Spleen (tissue), 11 donors: ENCODE measurements around the gene FOXJ2. TPM values are rescaled to one million over a fixed set of nuclear protein-coding genes. Genes with fewer than 3 reads are reported as not detected.

Source experiments
- DNase-seq: peaks from one replicate; pipeline ENCODE4 v3.0.0-alpha.2; 2020
- H3K27ac ChIP-seq, 8 donors: fragments of 200-600 bp; sonication (generic) in 7 of 8; 1 replicate in 4 of 8; 2 replicates in 4 of 8; pipeline versions ENCODE4 v1.5.0 to v1.8.0; 2016 to 2021; ENCODE audit warnings: inconsistent platforms in 4 of 8, mild to moderate bottlenecking in 4 of 8, moderate library complexity in 1 of 8
- H3K27me3 ChIP-seq, 7 donors: fragments of 200-600 bp; sonication (generic) in 6 of 7; replicated peaks in 1 of 7; 1 replicate in 4 of 7; 2 replicates in 3 of 7; pipeline versions ENCODE4 v1.5.0 to v1.8.0; 2016 to 2021; ENCODE audit warnings: inconsistent platforms in 3 of 7, mild to moderate bottlenecking in 1 of 7
- H3K36me3 ChIP-seq, 6 donors: fragments of 200-600 bp; sonication (generic) in 5 of 6; 1 replicate in 4 of 6; 2 replicates in 2 of 6; pipeline versions ENCODE4 v1.5.0 to v1.8.0; 2016 to 2021; ENCODE audit warnings: inconsistent platforms in 2 of 6
- H3K4me1 ChIP-seq, 6 donors: fragments of 200-600 bp; sonication (generic) in 5 of 6; 1 replicate in 3 of 6; 2 replicates in 3 of 6; pipeline versions ENCODE4 v1.5.0 to v1.8.0; 2016 to 2021; ENCODE audit warnings: inconsistent platforms in 3 of 6
- H3K4me3 ChIP-seq, 8 donors: fragments of 200-600 bp; sonication (generic) in 7 of 8; 1 replicate in 4 of 8; 2 replicates in 4 of 8; pipeline versions ENCODE4 v1.5.0 to v1.8.0; 2016 to 2021; ENCODE audit warnings: inconsistent platforms in 4 of 8, mild to moderate bottlenecking in 4 of 8, moderate library complexity in 2 of 8
- H3K9me3 ChIP-seq, 8 donors: fragments of 200-600 bp; sonication (generic) in 7 of 8; 1 replicate in 4 of 8; 2 replicates in 4 of 8; pipeline versions ENCODE4 v1.5.0 to v1.8.0; 2016 to 2021; ENCODE audit warnings: inconsistent platforms in 4 of 8
- CTCF ChIP-seq, 11 experiments: fragments of 200-600 bp in 7 of 11; fragments of 450-650 bp in 4 of 11; sonication (generic) in 4 of 11; IDR thresholded peaks in 8 of 11; conservative IDR thresholded peaks in 3 of 11; 1 replicate in 7 of 11; 2 replicates in 4 of 11; pipeline versions ENCODE4 v1.4.0 to v1.8.0; 2016 to 2021; ENCODE audit warnings: antibody characterized with exemption in 11 of 11, inconsistent platforms in 4 of 11, mild to moderate bottlenecking in 1 of 11
- POLR2A ChIP-seq, 3 donors: fragments of 450-650 bp; IDR thresholded peaks; one replicate each; pipeline ENCODE4 v1.5.1; 2017; ENCODE audit warnings: antibody characterized with exemption in 3 of 3, mild to moderate bottlenecking in 1 of 3
- POLR2AphosphoS5 ChIP-seq, 3 donors: sonication (generic); formaldehyde crosslinking; IDR thresholded peaks; one replicate each; pipeline ENCODE4 v1.5.1; 2017; ENCODE audit warnings: antibody characterized with exemption in 3 of 3
- WGBS, 5 donors: extraction: QIAGEN DNeasy Blood & Tissue Kit in 3 of 5; methylation state at CpG; one replicate each; pipeline versions ENCODE4 v1.1.5 to v1.1.7; 2013 to 2018; 5-methylcytosine and 5-hydroxymethylcytosine counted together
- intact Hi-C: fragments of 100-400 bp; cut with DNase I; formaldehyde crosslinking; loops from one replicate; pipeline ENCODE4 v1.15.0; 2023; ENCODE audit warnings: low total_unique reads
- polyA plus RNA-seq, 3 donors: library from polyadenylated mRNA; stranded (reverse); fragments of 200-250 nt; gene quantifications; one replicate each; pipeline ENCODE4 v1.2.1, GENCODE V29; 2013
- total RNA-seq, 7 donors: library from RNA; depleted of rRNA in 3 of 7; stranded (reverse); fragments of >200 nt in 3 of 7; fragmentation: NEBNext Ultra II Directional in 4 of 7; extraction: Animal tissue kit (Norgen Biotek cat#: 25700) in 4 of 7; gene quantifications; one replicate each; pipeline versions ENCODE4 v1.1.0 to v1.2.1, GENCODE V29; 2016 to 2021
- donor health status: healthy with polysubstance abuse.
- donor health status: DM: no; HTN: no; CAD: no; lungs with moderate emphysema.
- donor health status: DM: no; HTN: no; CAD: no.
- donor health status: Bipolar disorder and iron deficiency.
- donor health status: healthy.
- donor health status: DM: no; HTN: no; CAD: no.
- donor health status: DM: yes; HTN: yes; CAD: no.

Gene FOXJ2
- total and polyA plus RNA-seq, 10 donors: 3.7 to 20.9 (median 16.6) TPM

- TF ChIP-seq POLR2A (IDR thresholded peaks at IDR 0.05) (no peak), POLR2AphosphoS5 (IDR thresholded peaks at IDR 0.05) (no peak), CTCF (IDR thresholded peaks at IDR 0.05 in 8 of 11, conservative IDR thresholded peaks at IDR 0.05 in 3 of 11) (no peak)
- intact Hi-C loops: no loop called here
- Histone ChIP-seq H3K9me3 (no peaks in the 10 kb centered on the region), H3K4me3 (no peak overlapping the region), H3K27ac (no peak overlapping the region), H3K27me3 (no peaks in the 10 kb centered on the region), H3K4me1 (peaks cover 7 to 36% (median 18%) of the 10 kb centered on the region in 6 donors), H3K36me3 (peaks cover 0 to 94% (median 84%) of the 10 kb centered on the region in 6 donors)
- 92 to 99% (median 96%) methylated on average over 3 of the region's 3 CpGs for WGBS, 5 donors
- DNase-seq: no peak
Measured at GRCh38 chr12:8093291-8093690, 60.8 kb downstream of the FOXJ2 start.

GRCh38 chr12:8096281-8096915 lies 63.9 kb downstream of the FOXJ2 start:
- Histone ChIP-seq H3K27me3 (no peaks in the 10 kb centered on the region), H3K27ac (peak overlapping the region in 5 of 8 donors; percentile 1 to 63 (median 48)), H3K4me1 (peaks cover 0 to 18% (median 3%) of the 10 kb centered on the region in 6 donors), H3K4me3 (no peak overlapping the region), H3K36me3 (peaks cover 0 to 96% (median 68%) of the 10 kb centered on the region in 6 donors), H3K9me3 (no peaks in the 10 kb centered on the region)
- TF ChIP-seq POLR2AphosphoS5 (IDR thresholded peaks at IDR 0.05) (no peak), POLR2A (IDR thresholded peaks at IDR 0.05) (no peak)
- intact Hi-C loops: no loop called here
- DNase-seq: no peak
- 67 to 95% (median 87%) methylated on average over 2 of the region's 2 CpGs for WGBS, 5 donors

- H3K4me1 ChIP-seq: peaks cover 0 to 18% (median 3%) of the 10 kb centered on the region in 6 donors
- no peak overlapping the region for H3K4me3 ChIP-seq
- intact Hi-C loops: no loop called here
- TF ChIP-seq CTCF (IDR thresholded peaks at IDR 0.05 in 8 of 11, conservative IDR thresholded peaks at IDR 0.05 in 3 of 11) (no peak), POLR2A (IDR thresholded peaks at IDR 0.05) (no peak), POLR2AphosphoS5 (IDR thresholded peaks at IDR 0.05) (no peak)
- no peak for DNase-seq
- peaks cover 0 to 69% (median 40%) of the 10 kb centered on the region in 6 donors for H3K36me3 ChIP-seq
- H3K27ac ChIP-seq: no peak overlapping the region
- no peaks in the 10 kb centered on the region for H3K9me3 ChIP-seq
- no peaks in the 10 kb centered on the region for H3K27me3 ChIP-seq
- WGBS, 5 donors: 94 to 100% (median 97%) methylated on average over 3 of the region's 3 CpGs
Measured at GRCh38 chr12:8099235-8099634, 66.7 kb downstream of the FOXJ2 start.

Other genes with a start within 250 kb of the FOXJ2 start
- gene NANOG, start 243.3 kb upstream of the FOXJ2 start, total RNA-seq: under 1 TPM in 4 of 7 donors, not detected in 3; 0.09 to 0.66 (median 0.44) TPM
- under 1 TPM in 1 of 3 donors, not detected in 2; 0.02 TPM for gene NANOG, start 243.3 kb upstream of the FOXJ2 start, polyA plus RNA-seq
- gene SLC2A14, start 159.8 kb upstream of the FOXJ2 start, total RNA-seq: 1 to 10 TPM in 3 of 7 donors, under 1 TPM in 2, not detected in 2; 0.37 to 7.4 (median 2.9) TPM
- not detected for gene SLC2A14, start 159.8 kb upstream of the FOXJ2 start, polyA plus RNA-seq
- gene SLC2A3, start 96.5 kb upstream of the FOXJ2 start, total RNA-seq: 100 to 1,000 TPM in 6 of 7 donors, 10 to 100 TPM in 1; 74.6 to 869 (median 213) TPM
- 10 to 100 TPM; 10.7 to 16.5 (median 14.6) TPM for gene SLC2A3, start 96.5 kb upstream of the FOXJ2 start, polyA plus RNA-seq
- 10 to 100 TPM; 22.2 to 43.6 (median 36.6) TPM for gene C3AR1, start 33.6 kb downstream of the FOXJ2 start, total RNA-seq
- gene C3AR1, start 33.6 kb downstream of the FOXJ2 start, polyA plus RNA-seq: 1 to 10 TPM; 6.9 to 9.8 (median 7.9) TPM
- gene NECAP1, start 49.6 kb downstream of the FOXJ2 start, total RNA-seq: 10 to 100 TPM; 33.4 to 46.6 (median 36.6) TPM
- gene NECAP1, start 49.6 kb downstream of the FOXJ2 start, polyA plus RNA-seq: 10 to 100 TPM; 13.9 to 22.8 (median 15.4) TPM
- 10 to 100 TPM in 2 of 7 donors, 1 to 10 TPM in 5; 5.2 to 19.6 (median 8.2) TPM for gene CLEC4A, start 90.9 kb downstream of the FOXJ2 start, total RNA-seq
- gene CLEC4A, start 90.9 kb downstream of the FOXJ2 start, polyA plus RNA-seq: 10 to 100 TPM in 2 of 3 donors, 1 to 10 TPM in 1; 8.4 to 15.3 (median 10.3) TPM
- under 1 TPM in 1 of 7 donors, not detected in 6; 0.19 TPM for gene ZNF705A, start 124.3 kb downstream of the FOXJ2 start, total RNA-seq
- gene ZNF705A, start 124.3 kb downstream of the FOXJ2 start, polyA plus RNA-seq: not detected
- under 1 TPM in 5 of 7 donors, not detected in 2; 0.14 to 0.73 (median 0.19) TPM for gene FAM90A1, start 194.9 kb downstream of the FOXJ2 start, total RNA-seq
- gene FAM90A1, start 194.9 kb downstream of the FOXJ2 start, polyA plus RNA-seq: under 1 TPM; 0.20 to 0.35 (median 0.32) TPM